ENCODE results near the gene PAX8. TPM values are rescaled to one million over a fixed set of nuclear protein-coding genes. Genes with fewer than 3 reads are reported as not detected.

The PAX8 gene
- total and polyA plus RNA-seq, 2 of the 13 experiments (the other 11 are each of a cell fraction or from before 2014, with no cell fraction given): 1.5 to 8.8 TPM

- TF ChIP-seq ZNF460 (CRISPR knock-in tag; IDR thresholded peaks at IDR 0.05; ENCODE audit: borderline replicate concordance) (no peak; the same call in 1 of the 2 replicates), NR3C1 (CRISPR knock-in tag; IDR thresholded peaks at IDR 0.05) (no peak), THAP7 (CRISPR knock-in tag; IDR thresholded peaks at IDR 0.05) (no peak), HES4 (CRISPR knock-in tag; IDR thresholded peaks at IDR 0.05; ENCODE audit: borderline replicate concordance) (peak; percentile 90), ZNF709 (CRISPR knock-in tag; IDR thresholded peaks at IDR 0.05) (0 out of 2 replicates have a peak, but pooled peaks have one; percentile 82), SIN3B (IDR thresholded peaks at IDR 0.05; ENCODE audit: low read length) (no peak), ZNF331 (CRISPR knock-in tag; IDR thresholded peaks at IDR 0.05) (peak; percentile 90), ZNF367 (CRISPR knock-in tag; IDR thresholded peaks at IDR 0.05; ENCODE audit: borderline replicate concordance) (no peak), ZNF639 (CRISPR knock-in tag; conservative IDR thresholded peaks at IDR 0.05) (peak; percentile 23; the same call in 1 of the 2 replicates), NCOR1 (IDR thresholded peaks at IDR 0.05; ENCODE audit: borderline replicate concordance, low read length) (no peak), MAF1 (CRISPR knock-in tag; IDR thresholded peaks at IDR 0.05; ENCODE audit: borderline replicate concordance) (0 out of 2 replicates have a peak, but pooled peaks have one; percentile 82), ZNF318 (CRISPR knock-in tag; IDR thresholded peaks at IDR 0.05) (0 out of 2 replicates have a peak, but pooled peaks have one; percentile 68), CEBPZ (IDR thresholded peaks at IDR 0.05; ENCODE audit: low read length) (no peak), ZNF138 (CRISPR knock-in tag; IDR thresholded peaks at IDR 0.05; ENCODE audit: low read depth) (peak; percentile 92; the same call in 1 of the 2 replicates), RNF2 (conservative IDR thresholded peaks at IDR 0.05; ENCODE audit: low read depth) (peak; percentile 81)
Observed at GRCh38 chr2:113198790-113199612, 79.7 kb downstream of the PAX8 start (continued).
